Body of pancreas (tissue), 4 donors: ENCODE data around the gene PLEKHF1.

Experiments
- POLR2A ChIP-seq, 3 donors: fragments of 450-650 bp; IDR thresholded peaks; one replicate each; pipeline ENCODE4 v1.6.1; 2016; ENCODE audit warnings: antibody characterized with exemption in 3 of 3, mild to moderate bottlenecking in 2 of 3
- TF ChIP-seq, protein P1 (sequence below), 7 experiments: fragments of 450-650 bp in 4 of 7; fragments of 200-600 bp in 3 of 7; sonication (generic) in 3 of 7; IDR thresholded peaks; one replicate each; pipeline ENCODE4 v1.5.1; 2016 to 2019; ENCODE audit warnings: antibody characterized with exemption in 7 of 7

DNA sequence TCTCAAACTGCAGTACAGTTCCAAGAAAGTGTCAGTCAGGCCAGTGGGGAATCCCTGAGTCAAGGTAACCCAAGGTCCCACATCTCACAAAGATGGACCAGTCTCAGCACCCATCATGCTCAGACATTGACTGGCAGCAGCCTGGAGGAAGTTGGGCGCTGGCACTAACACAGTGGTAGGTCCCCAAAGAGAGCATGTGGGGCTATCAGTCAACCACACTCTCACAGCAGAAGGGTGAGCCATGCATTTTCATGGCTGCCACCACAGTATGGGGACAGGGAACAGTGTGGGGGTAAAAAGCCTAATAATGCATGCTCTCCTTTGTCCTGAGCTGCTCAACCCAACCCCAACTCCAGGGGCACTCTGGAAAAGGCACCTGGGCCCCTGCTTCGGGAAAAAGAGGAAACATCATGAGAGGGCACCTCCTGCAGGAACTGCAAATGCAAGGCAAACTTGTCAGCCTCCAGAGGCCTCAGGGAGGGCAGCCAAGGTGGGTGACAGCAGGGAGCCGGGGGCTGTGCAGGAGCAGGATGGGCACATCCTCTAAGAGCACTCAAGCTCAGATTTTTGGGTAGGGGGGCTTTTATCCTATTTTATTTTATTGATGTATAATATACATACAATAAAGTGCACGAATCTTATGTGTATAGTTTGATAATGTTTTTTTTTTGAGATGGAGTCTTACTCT is 9.5 kb upstream of the PLEKHF1 start:
- TF ChIP-seq POLR2A (IDR thresholded peaks at IDR 0.05), result no peak
- TF ChIP-seq, protein P1, sequence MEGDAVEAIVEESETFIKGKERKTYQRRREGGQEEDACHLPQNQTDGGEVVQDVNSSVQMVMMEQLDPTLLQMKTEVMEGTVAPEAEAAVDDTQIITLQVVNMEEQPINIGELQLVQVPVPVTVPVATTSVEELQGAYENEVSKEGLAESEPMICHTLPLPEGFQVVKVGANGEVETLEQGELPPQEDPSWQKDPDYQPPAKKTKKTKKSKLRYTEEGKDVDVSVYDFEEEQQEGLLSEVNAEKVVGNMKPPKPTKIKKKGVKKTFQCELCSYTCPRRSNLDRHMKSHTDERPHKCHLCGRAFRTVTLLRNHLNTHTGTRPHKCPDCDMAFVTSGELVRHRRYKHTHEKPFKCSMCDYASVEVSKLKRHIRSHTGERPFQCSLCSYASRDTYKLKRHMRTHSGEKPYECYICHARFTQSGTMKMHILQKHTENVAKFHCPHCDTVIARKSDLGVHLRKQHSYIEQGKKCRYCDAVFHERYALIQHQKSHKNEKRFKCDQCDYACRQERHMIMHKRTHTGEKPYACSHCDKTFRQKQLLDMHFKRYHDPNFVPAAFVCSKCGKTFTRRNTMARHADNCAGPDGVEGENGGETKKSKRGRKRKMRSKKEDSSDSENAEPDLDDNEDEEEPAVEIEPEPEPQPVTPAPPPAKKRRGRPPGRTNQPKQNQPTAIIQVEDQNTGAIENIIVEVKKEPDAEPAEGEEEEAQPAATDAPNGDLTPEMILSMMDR (IDR thresholded peaks at IDR 0.05), result no peak
